ENCODE data around the gene MMP14. TPM values are rescaled to one million over a fixed set of nuclear protein-coding genes. Genes with fewer than 3 reads are reported as not detected.

Gene MMP14
- total RNA-seq, 1 donor = 188 TPM

DNA sequence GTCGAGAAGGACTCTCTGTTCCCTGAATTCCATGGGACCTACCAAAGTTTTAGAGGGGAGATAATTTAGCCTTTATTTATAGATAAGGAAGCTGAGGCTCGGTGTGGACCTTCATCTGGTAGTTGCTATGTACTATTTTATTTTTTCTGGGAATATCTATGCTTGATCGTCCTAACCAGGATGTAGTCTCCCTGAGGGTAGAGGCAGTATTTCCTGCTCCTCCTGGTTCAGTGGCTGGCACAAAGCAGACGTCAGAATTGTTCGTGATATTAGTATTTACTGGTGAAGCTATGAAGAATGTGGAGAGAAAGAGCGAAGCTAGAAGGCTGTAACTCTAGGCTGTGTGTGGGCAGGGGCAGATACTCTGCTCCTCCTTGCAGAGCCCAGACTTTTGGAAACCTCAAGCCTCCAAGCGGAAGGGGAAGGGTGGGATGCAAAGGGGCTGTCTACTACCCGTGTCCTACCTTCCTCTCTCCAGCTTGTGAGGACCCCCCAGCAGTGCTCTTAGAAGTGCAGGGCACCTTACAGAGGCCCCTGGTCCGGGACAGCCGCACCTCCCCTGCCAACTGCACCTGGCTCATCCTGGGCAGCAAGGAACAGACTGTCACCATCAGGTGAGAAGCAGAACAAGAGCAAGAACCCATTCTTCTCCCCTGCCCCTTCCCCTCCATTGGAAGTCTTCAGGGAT, 36.6 kb downstream of the MMP14 start:
- no peak for DNase-seq (ENCODE audit: low read depth)
- TF ChIP-seq, protein P1, sequence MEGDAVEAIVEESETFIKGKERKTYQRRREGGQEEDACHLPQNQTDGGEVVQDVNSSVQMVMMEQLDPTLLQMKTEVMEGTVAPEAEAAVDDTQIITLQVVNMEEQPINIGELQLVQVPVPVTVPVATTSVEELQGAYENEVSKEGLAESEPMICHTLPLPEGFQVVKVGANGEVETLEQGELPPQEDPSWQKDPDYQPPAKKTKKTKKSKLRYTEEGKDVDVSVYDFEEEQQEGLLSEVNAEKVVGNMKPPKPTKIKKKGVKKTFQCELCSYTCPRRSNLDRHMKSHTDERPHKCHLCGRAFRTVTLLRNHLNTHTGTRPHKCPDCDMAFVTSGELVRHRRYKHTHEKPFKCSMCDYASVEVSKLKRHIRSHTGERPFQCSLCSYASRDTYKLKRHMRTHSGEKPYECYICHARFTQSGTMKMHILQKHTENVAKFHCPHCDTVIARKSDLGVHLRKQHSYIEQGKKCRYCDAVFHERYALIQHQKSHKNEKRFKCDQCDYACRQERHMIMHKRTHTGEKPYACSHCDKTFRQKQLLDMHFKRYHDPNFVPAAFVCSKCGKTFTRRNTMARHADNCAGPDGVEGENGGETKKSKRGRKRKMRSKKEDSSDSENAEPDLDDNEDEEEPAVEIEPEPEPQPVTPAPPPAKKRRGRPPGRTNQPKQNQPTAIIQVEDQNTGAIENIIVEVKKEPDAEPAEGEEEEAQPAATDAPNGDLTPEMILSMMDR (IDR thresholded peaks at IDR 0.05; ENCODE audit: insufficient read depth, low read depth, low read length) = no peak
- H3K4me3 ChIP-seq (ENCODE audit: low read depth, low read length) = peak overlapping the region; percentile 91

DNA sequence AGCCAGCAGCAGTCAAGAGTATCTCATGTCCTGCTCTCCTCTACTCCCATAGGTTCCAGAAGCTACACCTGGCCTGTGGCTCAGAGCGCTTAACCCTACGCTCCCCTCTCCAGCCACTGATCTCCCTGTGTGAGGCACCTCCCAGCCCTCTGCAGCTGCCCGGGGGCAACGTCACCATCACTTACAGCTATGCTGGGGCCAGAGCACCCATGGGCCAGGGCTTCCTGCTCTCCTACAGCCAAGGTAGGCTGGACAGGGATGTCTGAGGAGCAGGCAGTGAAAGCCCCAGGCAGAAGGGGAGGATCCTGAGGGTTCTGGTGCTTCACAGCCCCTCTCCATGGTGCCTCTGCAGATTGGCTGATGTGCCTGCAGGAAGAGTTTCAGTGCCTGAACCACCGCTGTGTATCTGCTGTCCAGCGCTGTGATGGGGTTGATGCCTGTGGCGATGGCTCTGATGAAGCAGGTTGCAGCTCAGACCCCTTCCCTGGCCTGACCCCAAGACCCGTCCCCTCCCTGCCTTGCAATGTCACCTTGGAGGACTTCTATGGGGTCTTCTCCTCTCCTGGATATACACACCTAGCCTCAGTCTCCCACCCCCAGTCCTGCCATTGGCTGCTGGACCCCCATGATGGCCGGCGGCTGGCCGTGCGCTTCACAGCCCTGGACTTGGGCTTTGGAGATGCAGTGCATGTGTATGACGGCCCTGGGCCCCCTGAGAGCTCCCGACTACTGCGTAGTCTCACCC, 38.8 kb downstream of the MMP14 start:
- TF ChIP-seq, protein P1 (IDR thresholded peaks at IDR 0.05; ENCODE audit: insufficient read depth, low read depth, low read length) = no peak

DNA sequence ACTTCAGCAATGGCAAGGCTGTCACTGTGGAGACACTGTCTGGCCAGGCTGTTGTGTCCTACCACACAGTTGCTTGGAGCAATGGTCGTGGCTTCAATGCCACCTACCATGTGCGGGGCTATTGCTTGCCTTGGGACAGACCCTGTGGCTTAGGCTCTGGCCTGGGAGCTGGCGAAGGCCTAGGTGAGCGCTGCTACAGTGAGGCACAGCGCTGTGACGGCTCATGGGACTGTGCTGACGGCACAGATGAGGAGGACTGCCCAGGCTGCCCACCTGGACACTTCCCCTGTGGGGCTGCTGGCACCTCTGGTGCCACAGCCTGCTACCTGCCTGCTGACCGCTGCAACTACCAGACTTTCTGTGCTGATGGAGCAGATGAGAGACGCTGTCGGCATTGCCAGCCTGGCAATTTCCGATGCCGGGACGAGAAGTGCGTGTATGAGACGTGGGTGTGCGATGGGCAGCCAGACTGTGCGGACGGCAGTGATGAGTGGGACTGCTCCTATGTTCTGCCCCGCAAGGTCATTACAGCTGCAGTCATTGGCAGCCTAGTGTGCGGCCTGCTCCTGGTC, 39.4 kb downstream of the MMP14 start:
- TF ChIP-seq, protein P1 (IDR thresholded peaks at IDR 0.05; ENCODE audit: insufficient read depth, low read depth, low read length) = no peak
- H3K4me3 ChIP-seq (ENCODE audit: low read depth, low read length) = no peak overlapping the region
- DNase-seq (ENCODE audit: low read depth) = no peak

More for the DNA sequence above, 38.8 kb downstream of the MMP14 start:
- no peak overlapping the region for H3K4me3 ChIP-seq (ENCODE audit: low read depth, low read length)
- no peak for DNase-seq (ENCODE audit: low read depth)

DNA sequence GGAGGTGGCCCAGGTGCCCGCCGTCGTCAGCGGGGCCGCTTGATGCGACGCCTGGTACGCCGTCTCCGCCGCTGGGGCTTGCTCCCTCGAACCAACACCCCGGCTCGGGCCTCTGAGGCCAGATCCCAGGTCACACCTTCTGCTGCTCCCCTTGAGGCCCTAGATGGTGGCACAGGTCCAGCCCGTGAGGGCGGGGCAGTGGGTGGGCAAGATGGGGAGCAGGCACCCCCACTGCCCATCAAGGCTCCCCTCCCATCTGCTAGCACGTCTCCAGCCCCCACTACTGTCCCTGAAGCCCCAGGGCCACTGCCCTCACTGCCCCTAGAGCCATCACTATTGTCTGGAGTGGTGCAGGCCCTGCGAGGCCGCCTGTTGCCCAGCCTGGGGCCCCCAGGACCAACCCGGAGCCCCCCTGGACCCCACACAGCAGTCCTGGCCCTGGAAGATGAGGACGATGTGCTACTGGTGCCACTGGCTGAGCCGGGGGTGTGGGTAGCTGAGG, 40.7 kb downstream of the MMP14 start:
- TF ChIP-seq, protein P1 (IDR thresholded peaks at IDR 0.05; ENCODE audit: insufficient read depth, low read depth, low read length) = no peak
- DNase-seq (ENCODE audit: low read depth) = no peak
- no peak overlapping the region for H3K4me3 ChIP-seq (ENCODE audit: low read depth, low read length)

DNA sequence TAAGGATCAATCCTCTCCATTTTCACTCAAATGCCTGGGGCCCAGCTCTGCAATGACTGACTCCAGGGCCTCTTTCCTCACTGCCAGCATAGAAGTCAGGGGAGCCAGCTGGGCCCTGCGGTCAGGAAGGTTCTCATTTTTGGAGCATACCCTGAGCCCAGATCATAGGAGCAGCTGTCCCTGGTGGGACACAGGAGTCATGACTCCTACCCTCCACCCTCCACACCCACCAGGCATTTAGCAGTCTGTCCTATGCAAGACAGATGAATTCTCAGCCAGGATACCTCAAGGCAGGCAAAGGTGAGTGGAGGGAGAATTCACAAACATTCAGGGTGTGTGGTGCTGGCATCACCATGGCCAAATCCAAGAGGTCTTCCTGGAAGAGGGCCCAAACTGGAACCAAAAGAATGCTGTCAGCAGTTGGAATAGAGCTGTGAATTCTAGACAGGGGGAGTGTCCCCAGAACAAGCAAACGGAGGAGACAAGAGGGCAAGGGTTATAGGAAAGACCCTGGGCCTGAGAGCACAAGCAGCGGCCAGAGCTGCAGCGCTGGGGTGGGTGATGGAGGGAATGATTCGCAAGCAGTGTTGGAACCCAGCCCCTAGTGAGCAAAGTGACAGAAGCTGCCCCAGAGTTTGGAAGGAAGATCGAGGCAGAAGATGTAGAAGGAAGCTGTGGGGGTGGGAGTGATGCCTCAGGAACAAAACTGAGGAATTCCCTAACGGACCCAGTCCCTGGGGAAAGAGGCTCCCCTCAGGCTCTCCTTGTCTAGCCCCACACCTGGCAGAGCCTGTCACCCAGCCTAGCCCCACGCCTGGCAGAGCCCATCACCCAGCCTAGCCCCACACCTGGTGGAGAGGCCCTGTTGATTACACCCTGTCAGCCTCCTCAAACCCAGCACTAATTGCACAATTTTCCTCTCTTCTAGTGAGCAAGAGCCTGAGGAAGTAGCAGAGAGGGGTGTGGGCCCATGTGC, 42.2 kb downstream of the MMP14 start:
- H3K4me3 ChIP-seq (ENCODE audit: low read depth, low read length) = no peak overlapping the region
- TF ChIP-seq, protein P1 (IDR thresholded peaks at IDR 0.05; ENCODE audit: insufficient read depth, low read depth, low read length) = no peak
- no peak for DNase-seq (ENCODE audit: low read depth)

DNA sequence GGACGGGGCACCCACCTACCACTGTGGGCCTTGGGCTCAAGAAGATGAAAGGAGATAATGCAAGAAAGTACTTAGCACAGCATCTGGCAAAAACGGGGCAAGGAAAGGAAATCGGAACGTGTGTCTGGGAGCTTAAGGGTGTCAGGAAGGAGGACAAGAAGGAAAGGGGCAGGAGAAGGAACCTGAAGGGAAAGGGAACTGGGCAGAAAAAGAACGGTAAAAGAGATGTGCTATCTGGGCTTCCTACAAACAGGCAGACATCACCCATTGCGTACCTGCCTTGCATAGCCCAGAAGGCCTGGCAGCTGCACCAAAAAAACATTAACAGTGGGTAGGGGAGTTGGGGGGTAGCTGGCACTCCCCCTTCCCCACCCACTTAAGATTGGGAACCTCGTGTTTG, 45.7 kb downstream of the MMP14 start:
- TF ChIP-seq, protein P1 (IDR thresholded peaks at IDR 0.05; ENCODE audit: insufficient read depth, low read depth, low read length) = no peak
- no peak overlapping the region for H3K4me3 ChIP-seq (ENCODE audit: low read depth, low read length)
- DNase-seq (ENCODE audit: low read depth) = no peak
